Hippocampal formation (tissue), 2 donors: ENCODE data around the gene PTPRN2.
"Not testable (repeated sequence)": the region's sequence is repeated elsewhere in the genome, so short reads cannot be mapped to it uniquely, and the experiment has no call there.

ENCODE experiments used
- DNase-seq, 2 donors: peaks; one replicate each; lab custom pipeline; 2025; lab: John Stamatoyannopoulos, UW

Gene PTPRN2

GRCh38 chr7:157714166-157715070, 873.2 kb downstream of the PTPRN2 start:
- DNase-seq, result no peak

GRCh38 chr7:157713591-157713990, 874.0 kb downstream of the PTPRN2 start:
- no peak for DNase-seq

GRCh38 chr7:157712666-157713235, 874.9 kb downstream of the PTPRN2 start:
- DNase-seq, result no peak

GRCh38 chr7:157711353-157711888, 876.2 kb downstream of the PTPRN2 start:
- DNase-seq, result no peak

DNA sequence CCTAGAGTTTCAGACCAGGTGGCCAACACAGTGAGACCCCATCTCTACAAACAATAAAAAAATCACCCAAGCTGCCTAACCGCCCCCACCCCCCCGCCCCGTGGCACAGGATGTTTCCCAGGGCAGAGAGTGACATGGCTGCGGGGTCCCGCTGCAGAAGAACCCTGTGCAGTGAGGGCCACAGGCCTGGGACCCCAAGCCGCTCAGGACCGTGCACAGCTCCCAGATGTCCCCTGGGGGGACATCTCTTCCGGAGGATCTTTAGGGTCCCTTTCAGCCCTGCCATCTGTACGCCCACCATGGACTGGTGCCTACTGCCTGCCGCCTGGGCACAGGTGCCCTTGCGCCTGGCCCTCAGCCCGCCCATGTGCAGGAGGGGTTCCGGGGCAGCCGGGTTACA, 877.2 kb downstream of the PTPRN2 start:
- no peak for DNase-seq

- DNase-seq, result no peak
Observed at GRCh38 chr7:157709531-157710251, 877.9 kb downstream of the PTPRN2 start.

DNA sequence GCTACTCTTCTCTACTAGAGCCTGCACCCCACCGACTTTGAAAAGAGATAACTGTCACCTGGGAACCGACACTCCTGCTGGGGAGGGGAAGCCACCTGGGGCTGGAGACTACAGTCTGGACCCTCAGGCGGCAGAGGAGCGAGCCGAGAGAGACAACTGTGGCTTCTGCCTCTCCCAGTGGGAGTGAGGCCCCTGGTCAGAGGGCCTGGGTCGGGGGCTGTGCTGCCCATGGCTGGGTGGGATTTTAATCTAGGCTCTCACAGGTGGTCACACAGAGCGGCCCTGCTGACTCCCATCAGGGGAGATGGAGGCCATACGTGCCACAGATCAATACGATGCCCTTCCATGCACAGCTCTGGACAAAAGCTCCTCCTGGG, 878.7 kb downstream of the PTPRN2 start:
- no peak for DNase-seq

- no peak for DNase-seq
Observed at GRCh38 chr7:157707983-157708918, 879.4 kb downstream of the PTPRN2 start.

- no peak for DNase-seq
Observed at GRCh38 chr7:157704365-157704764, 883.3 kb downstream of the PTPRN2 start.

GRCh38 chr7:157703534-157704195, 884.0 kb downstream of the PTPRN2 start:
- no peak for DNase-seq

DNA sequence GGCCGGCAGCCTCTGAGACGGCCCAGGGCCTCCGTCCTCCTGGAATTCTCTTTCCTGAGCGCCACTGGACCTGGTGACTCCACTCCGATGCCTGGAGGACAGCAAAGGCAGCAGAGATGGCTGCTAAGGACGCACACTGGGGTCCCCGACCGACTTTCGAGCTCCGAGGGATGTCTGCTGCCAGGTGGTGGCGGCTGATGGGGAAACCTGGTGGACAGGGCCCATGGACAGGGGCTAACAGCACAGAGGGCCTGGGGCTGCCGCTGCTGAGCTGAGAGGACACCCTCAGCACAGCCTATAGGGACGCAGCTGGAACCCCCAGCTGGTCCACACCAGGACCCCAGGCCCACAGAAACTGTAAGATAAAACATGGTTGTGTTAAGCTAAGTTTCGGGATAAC, 884.5 kb downstream of the PTPRN2 start:
- DNase-seq, result no peak

DNA sequence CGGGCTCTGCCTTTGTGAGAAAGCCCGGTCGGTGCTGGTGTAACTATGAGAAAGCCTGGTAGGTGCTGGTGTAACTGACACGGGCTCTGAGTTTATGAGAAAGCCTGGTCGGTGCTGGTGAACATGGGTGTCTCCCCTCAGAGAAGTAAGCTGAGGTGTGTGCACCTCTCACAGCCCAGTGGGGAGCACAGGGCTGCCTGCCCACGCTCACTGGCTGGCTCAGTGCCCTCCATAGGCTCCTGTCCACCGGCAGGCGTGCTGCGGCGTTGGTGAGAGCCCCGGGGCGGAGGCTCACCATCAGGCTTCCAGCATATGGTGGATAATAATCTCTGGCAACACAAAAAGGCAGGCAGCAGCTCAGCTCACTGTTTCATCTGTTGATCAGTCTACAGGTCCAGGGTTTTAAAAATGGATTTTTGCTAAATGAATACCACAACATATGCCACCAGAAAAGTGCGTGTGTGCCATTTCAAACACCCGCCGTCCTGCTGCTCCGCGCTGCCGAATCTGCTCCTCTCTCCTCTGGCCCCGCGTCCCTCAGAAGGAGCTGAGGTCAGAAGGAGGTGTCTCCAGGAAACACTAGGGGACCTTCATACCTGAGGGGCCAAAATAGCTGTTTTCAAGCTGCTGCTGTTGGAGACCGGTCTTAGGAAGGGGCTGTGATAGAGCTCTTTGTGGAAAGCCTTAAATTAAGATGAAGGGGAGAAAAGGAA, 885.2 kb downstream of the PTPRN2 start:
- DNase-seq, result no peak

GRCh38 chr7:157701395-157702180, 886.0 kb downstream of the PTPRN2 start:
- not testable (repeated sequence) for DNase-seq

DNA sequence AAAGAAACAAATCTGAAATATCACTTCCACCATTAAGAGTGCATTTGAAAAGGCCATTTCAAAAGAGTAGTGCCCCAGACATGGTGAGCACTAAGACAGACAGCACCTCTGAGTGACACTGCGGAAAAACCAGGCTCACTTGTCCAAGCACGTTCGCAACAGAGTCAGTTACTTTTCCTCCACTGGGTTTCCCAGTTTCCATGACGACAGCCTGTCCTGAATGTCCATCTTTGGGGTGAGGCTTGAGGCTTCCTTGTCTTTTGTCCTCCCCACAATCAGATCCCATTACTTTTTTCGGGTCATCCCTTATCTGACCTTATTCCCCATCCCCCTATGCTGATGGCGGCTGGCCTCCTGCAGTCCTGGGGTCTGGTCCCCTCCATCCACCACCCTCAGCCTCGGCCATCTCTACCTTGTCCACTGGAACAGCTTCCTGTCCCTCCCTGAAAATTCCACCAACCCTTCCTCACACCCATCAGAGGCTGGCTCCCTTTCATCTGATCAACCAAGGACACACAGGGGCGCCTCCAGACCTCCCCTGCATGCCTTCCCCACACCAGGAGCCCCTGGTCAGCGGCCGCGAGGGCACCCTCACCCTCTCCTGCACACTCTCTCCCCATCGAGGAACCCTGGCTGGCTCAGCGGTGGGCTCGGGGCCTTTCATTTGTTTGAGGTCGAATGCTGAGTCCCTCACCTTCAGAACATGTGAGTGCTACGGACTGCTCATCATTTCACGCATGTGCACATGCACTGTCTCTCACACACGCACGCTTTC, 887.2 kb downstream of the PTPRN2 start:
- DNase-seq, result no peak

DNA sequence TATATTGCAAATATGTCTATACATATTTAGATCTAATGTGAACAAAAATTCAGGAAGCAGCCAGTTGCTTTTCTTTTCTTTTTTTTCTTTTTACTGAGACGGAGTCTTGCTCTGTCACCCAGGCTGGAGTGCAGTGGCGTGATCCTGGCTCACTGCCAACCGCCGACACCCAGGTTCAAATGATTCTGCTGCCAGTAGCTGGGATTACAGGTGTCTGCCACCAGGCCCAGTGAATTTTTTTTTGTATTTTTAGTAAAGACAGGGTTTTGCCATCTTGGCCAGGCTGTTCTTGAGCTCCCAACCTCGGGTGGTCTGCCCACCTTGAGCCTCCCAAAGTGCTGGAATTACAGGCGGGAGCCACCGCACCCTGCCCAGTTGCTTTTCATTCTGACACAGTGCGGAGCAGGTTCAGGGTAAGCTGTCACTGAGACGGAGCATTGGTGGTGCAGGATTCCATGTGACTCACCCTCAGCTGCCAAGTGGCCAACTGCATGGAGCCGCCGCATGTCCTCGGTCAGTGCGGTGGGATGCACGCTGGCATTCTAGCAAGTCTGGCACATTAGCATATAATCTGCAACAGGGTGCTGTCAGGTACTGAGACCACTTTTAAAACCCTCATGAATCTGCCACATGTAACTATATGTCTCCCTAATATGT, 888.1 kb downstream of the PTPRN2 start:
- no peak for DNase-seq

DNA sequence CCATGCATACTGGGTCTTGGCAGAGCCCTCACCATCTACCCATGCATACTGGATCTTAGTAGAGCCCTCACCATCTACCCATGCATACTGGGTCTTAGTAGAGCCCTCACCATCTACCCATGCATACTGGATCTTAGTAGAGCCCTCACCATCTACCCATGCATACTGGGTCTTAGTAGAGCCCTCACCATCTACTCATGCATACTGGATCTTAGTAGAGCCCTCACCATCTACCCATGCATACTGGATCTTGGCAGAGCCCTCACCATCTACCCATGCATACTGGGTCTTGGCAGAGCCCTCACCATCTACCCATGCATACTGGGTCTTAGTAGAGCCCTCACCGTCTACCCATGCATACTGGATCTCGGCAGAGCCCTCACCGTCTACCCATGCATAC, 890.3 kb downstream of the PTPRN2 start:
- not testable (repeated sequence) for DNase-seq

- DNase-seq, result not testable (repeated sequence)
Observed at GRCh38 chr7:157695609-157696008, 892.0 kb downstream of the PTPRN2 start.

- no peak for DNase-seq
Observed at GRCh38 chr7:157694376-157694665, 893.3 kb downstream of the PTPRN2 start.
